CD8-positive, alpha-beta memory T cell (primary cell): ENCODE results near the gene SEMA4D. TPM values are rescaled to one million over a fixed set of nuclear protein-coding genes. Genes with fewer than 3 reads are reported as not detected.
A peak's percentile ranks its signal among the peaks of the same experiment; 100 is the strongest.
"Not testable (repeated sequence)": the region's sequence is repeated elsewhere in the genome, so short reads cannot be mapped to it uniquely, and the experiment has no call there.

Experiments used
- CTCF ChIA-PET: fragments of 350-600 bp; sonication (Branson Sonifier 250); formaldehyde crosslinking; loops from one replicate; lab custom pipeline; 2021; ENCODE audit warnings: antibody characterized with exemption; lab: Charles Lee
- POLR2A ChIA-PET: fragments of 350-600 bp; sonication (Branson Sonifier 250); formaldehyde crosslinking; loops from one replicate; lab custom pipeline; 2021; ENCODE audit warnings: antibody characterized with exemption; lab: Charles Lee
- DNase-seq, 5 donors: peaks; one replicate each; pipeline versions ENCODE4 v3.0.0 to v3.0.0-alpha.2; 2020 to 2022; ENCODE audit warnings: mixed read lengths in 1 of 5
- H3K27ac ChIP-seq: one replicate; pipeline ENCODE4 v1.7.0; 2013; ENCODE audit warnings: low read depth, mild to moderate bottlenecking, low read length, moderate library complexity
- H3K27me3 ChIP-seq: 2 replicates; pipeline ENCODE4 v1.7.0; 2013; ENCODE audit warnings: low read length, mild to moderate bottlenecking; ENCODE audit not compliant: insufficient read depth, poor library complexity, severe bottlenecking
- H3K36me3 ChIP-seq: 2 replicates; pipeline ENCODE4 v1.7.0; 2013; ENCODE audit warnings: mild to moderate bottlenecking, low read length, moderate library complexity; ENCODE audit not compliant: insufficient read depth
- H3K4me1 ChIP-seq: 2 replicates; pipeline ENCODE4 v1.7.0; 2013; ENCODE audit warnings: mild to moderate bottlenecking, low read length, moderate library complexity; ENCODE audit not compliant: insufficient read depth
- H3K4me3 ChIP-seq: 2 replicates; pipeline ENCODE4 v1.7.0; 2013; ENCODE audit warnings: mild to moderate bottlenecking, low read length
- H3K9me3 ChIP-seq: 2 replicates; pipeline ENCODE4 v1.7.0; 2013; ENCODE audit warnings: mild to moderate bottlenecking, low read length
- H3K27ac Mint-ChIP-seq, 8 donors: one replicate each; pipeline ENCODE4 v1.8.0; 2020 to 2021; ENCODE audit warnings: mixed read lengths in 8 of 8, mild to moderate bottlenecking in 6 of 8, inconsistent platforms in 3 of 8, moderate library complexity in 3 of 8
- H3K27me3 Mint-ChIP-seq, 2 donors: one replicate each; pipeline ENCODE4 v1.8.0; 2020 to 2021; ENCODE audit warnings: mixed read lengths in 2 of 2, mild to moderate bottlenecking in 1 of 2, moderate library complexity in 1 of 2
- H3K36me3 Mint-ChIP-seq, 3 donors: one replicate each; pipeline ENCODE4 v1.8.0; 2020 to 2021; ENCODE audit warnings: mixed read lengths in 3 of 3, inconsistent platforms in 1 of 3, mild to moderate bottlenecking in 1 of 3
- H3K4me1 Mint-ChIP-seq, 3 donors: one replicate each; pipeline ENCODE4 v1.8.0; 2020 to 2021; ENCODE audit warnings: mixed read lengths in 3 of 3, inconsistent platforms in 1 of 3, mild to moderate bottlenecking in 1 of 3
- H3K4me3 Mint-ChIP-seq, 7 donors: one replicate each; pipeline ENCODE4 v1.8.0; 2020 to 2021; ENCODE audit warnings: mixed read lengths in 7 of 7, mild to moderate bottlenecking in 6 of 7, moderate library complexity in 4 of 7, inconsistent platforms in 2 of 7
- H3K9me3 Mint-ChIP-seq, 5 donors: one replicate each; pipeline ENCODE4 v1.8.0; 2020 to 2022; ENCODE audit warnings: mixed read lengths in 5 of 5, mild to moderate bottlenecking in 3 of 5, moderate library complexity in 2 of 5, inconsistent platforms in 1 of 5
- polyA plus RNA-seq: library from polyadenylated mRNA; unstranded; fragments of 300-500 nt; fragmentation: Illumina TruSeq; gene quantifications from one replicate; pipeline ENCODE4 v1.2.3, GENCODE V29; 2021
- total RNA-seq, 2 experiments: library from RNA; stranded (reverse); gene quantifications; one replicate each; pipeline ENCODE4 v1.2.3, GENCODE V29; 2021

SEMA4D gene
- total and polyA plus RNA-seq, 3 experiments from 2014 or later: 227 to 243 (median 238) TPM

GRCh38 chr9:89480825-89481537 lies 16.9 kb downstream of the SEMA4D start:
- Mint-ChIP-seq H3K9me3 (peaks cover 0 to 3% (median 0%) of the 10 kb centered on the region in 5 donors), H3K27ac (peak overlapping the region; percentile 82 to 97 (median 92)), H3K4me3 (peak overlapping the region; percentile 79 to 91 (median 88)), H3K27me3 (no peaks in the 10 kb centered on the region), H3K36me3 (peaks cover 10 to 68% (median 28%) of the 10 kb centered on the region in 3 donors), H3K4me1 (peaks cover 89 to 96% (median 95%) of the 10 kb centered on the region in 3 donors)
- H3K36me3 ChIP-seq: peaks cover 12% of the 10 kb centered on the region
- DNase-seq: peak in 2 of 5 donors; percentile 36 to 38
- peaks cover 86% of the 10 kb centered on the region for H3K4me1 ChIP-seq
- POLR2A ChIA-PET: interaction anchor here (0.6 to 1.8 kb wide), 11 partner anchors 9 to 171 kb away, joined by 3 to 16 read pairs (median 4); partner anchors contain the start of gene CKS2
- peaks cover 5% of the 10 kb centered on the region for H3K9me3 ChIP-seq
- CTCF ChIA-PET: interaction anchor here (1.1 to 2.5 kb wide), 9 partner anchors 9 to 71 kb away, joined by 3 to 20 read pairs (median 3); no protein-coding TSS in a partner anchor
- H3K27ac ChIP-seq: peak overlapping the region; percentile 27
- peak overlapping the region; percentile 44 for H3K4me3 ChIP-seq
- no peaks in the 10 kb centered on the region for H3K27me3 ChIP-seq

- peaks cover 17% of the 10 kb centered on the region for H3K36me3 ChIP-seq
- H3K27me3 ChIP-seq, H3K4me3 ChIP-seq, H3K27ac ChIP-seq, H3K9me3 ChIP-seq, H3K9me3 Mint-ChIP-seq, H3K27me3 Mint-ChIP-seq: not testable (repeated sequence)
- ChIA-PET POLR2A (interaction anchor here (0.6 to 2.6 kb wide), 3 partner anchors 9 to 51 kb away, joined by 3 to 16 read pairs (median 14); no protein-coding TSS in a partner anchor), CTCF (interaction anchor here (0.9 to 6.6 kb wide), 8 partner anchors 10 to 69 kb away, joined by 3 to 29 read pairs (median 7); no protein-coding TSS in a partner anchor)
- peaks cover 88% of the 10 kb centered on the region for H3K4me1 ChIP-seq
- Mint-ChIP-seq H3K27ac (peak overlapping the region in 3 of 8 donors; percentile 44 to 96 (median 90)), H3K4me3 (peak overlapping the region in 2 of 7 donors; percentile 8 to 88), H3K4me1 (peaks cover 92 to 97% (median 95%) of the 10 kb centered on the region in 3 donors), H3K36me3 (peaks cover 10 to 70% (median 28%) of the 10 kb centered on the region in 3 donors)
- DNase-seq: peak in 1 of 5 donors; percentile 29
Observed at GRCh38 chr9:89480372-89480771, 17.5 kb downstream of the SEMA4D start.

DNA sequence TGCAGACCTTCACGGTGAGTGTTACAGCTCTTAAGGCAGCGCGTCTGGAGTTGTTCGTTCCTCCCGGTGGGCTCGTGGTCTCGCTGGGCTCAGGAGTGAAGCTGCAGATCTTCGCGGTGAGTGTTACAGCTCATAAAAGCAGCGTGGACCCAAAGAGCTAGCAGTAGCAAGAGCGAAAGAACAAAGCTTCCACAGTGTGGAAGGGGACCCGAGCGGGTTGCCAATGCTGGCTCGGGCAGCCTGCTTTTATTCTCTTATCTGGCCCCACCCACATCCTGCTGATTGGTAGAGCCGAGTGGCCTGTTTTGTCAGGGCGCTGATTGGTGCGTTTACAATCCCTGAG lies 18.3 kb downstream of the SEMA4D start:
- not testable (repeated sequence) for H3K9me3 Mint-ChIP-seq, H3K27me3 Mint-ChIP-seq, H3K27ac ChIP-seq, H3K9me3 ChIP-seq, H3K27me3 ChIP-seq
- Mint-ChIP-seq H3K4me1 (peaks cover 89 to 96% (median 92%) of the 10 kb centered on the region in 3 donors), H3K4me3 (peak overlapping the region; percentile 85 to 98 (median 95)), H3K36me3 (peaks cover 10 to 69% (median 28%) of the 10 kb centered on the region in 3 donors), H3K27ac (peak overlapping the region; percentile 90 to 99 (median 97))
- peaks cover 89% of the 10 kb centered on the region for H3K4me1 ChIP-seq
- peaks cover 17% of the 10 kb centered on the region for H3K36me3 ChIP-seq
- H3K4me3 ChIP-seq: peak overlapping the region; percentile 78
- ChIA-PET POLR2A (interaction anchor here (0.6 to 2.6 kb wide), 3 partner anchors 10 to 50 kb away, joined by 3 to 14 read pairs (median 5); no protein-coding TSS in a partner anchor), CTCF (interaction anchor here (0.9 to 6.6 kb wide), 8 partner anchors 10 to 71 kb away, joined by 3 to 29 read pairs (median 7); no protein-coding TSS in a partner anchor)
- peak in 3 of 5 donors; percentile 45 to 59 (median 49) for DNase-seq

DNA sequence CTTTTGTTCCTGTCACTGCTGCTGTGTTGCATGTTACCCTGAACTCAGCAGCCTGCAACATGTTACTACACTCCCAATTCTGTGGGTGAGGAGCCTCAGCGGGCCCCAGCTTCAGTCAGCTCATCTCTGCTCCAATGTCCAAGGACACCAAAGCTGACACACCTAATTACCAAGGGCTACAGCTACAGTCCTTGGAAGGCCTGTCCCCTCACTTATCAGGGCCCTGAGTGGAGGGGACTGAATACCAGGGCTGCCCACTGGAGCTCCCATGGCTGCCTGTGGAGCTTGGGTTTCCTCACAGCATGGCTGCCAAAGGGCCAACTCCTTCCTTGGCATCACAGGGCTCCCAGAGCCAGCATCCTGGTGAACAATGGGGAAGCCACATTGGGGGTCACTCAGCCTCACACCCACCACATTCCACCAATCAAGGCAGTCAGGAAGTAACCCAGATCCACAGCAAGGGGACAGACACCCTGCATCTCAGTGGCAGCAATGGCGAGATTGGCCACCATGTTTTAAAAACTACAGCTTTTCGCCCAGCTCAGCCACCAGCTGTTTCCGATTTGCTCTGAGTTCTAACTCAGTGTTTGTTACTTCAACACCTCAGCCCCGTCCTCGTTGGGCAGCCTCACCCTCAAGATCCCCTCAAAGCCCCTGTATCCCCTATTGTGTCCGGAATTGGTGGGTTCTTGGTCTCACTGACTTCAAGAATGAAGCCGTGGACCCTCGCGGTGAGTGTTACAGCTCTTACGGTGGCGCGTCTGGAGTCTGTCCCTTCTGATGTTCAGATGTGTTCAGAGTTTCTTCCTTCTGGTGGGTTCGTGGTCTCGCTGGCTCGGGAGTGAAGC lies 18.9 kb downstream of the SEMA4D start:
- peak in 1 of 5 donors; percentile 38 for DNase-seq
- peak overlapping the region; percentile 90 to 99 (median 97) for H3K27ac Mint-ChIP-seq
- H3K36me3 Mint-ChIP-seq: peaks cover 10 to 70% (median 31%) of the 10 kb centered on the region in 3 donors
- peaks cover 5% of the 10 kb centered on the region for H3K9me3 ChIP-seq
- peaks cover 89% of the 10 kb centered on the region for H3K4me1 ChIP-seq
- H3K36me3 ChIP-seq: peaks cover 17% of the 10 kb centered on the region
- peaks cover 89 to 96% (median 92%) of the 10 kb centered on the region in 3 donors for H3K4me1 Mint-ChIP-seq
- H3K27ac ChIP-seq: peak overlapping the region; percentile 49
- H3K27me3 ChIP-seq: no peaks in the 10 kb centered on the region
- ChIA-PET POLR2A (interaction anchor here (0.7 to 2.6 kb wide), 3 partner anchors 9 to 22 kb away, joined by 5 to 14 read pairs (median 7); no protein-coding TSS in a partner anchor), CTCF (interaction anchor here (0.7 to 6.6 kb wide), 11 partner anchors 10 to 70 kb away, joined by 3 to 29 read pairs (median 4); no protein-coding TSS in a partner anchor)
- H3K27me3 Mint-ChIP-seq: no peaks in the 10 kb centered on the region
- peaks cover 0 to 3% (median 0%) of the 10 kb centered on the region in 5 donors for H3K9me3 Mint-ChIP-seq
- H3K4me3 Mint-ChIP-seq: peak overlapping the region; percentile 85 to 98 (median 95)
- peak overlapping the region; percentile 78 for H3K4me3 ChIP-seq

DNA sequence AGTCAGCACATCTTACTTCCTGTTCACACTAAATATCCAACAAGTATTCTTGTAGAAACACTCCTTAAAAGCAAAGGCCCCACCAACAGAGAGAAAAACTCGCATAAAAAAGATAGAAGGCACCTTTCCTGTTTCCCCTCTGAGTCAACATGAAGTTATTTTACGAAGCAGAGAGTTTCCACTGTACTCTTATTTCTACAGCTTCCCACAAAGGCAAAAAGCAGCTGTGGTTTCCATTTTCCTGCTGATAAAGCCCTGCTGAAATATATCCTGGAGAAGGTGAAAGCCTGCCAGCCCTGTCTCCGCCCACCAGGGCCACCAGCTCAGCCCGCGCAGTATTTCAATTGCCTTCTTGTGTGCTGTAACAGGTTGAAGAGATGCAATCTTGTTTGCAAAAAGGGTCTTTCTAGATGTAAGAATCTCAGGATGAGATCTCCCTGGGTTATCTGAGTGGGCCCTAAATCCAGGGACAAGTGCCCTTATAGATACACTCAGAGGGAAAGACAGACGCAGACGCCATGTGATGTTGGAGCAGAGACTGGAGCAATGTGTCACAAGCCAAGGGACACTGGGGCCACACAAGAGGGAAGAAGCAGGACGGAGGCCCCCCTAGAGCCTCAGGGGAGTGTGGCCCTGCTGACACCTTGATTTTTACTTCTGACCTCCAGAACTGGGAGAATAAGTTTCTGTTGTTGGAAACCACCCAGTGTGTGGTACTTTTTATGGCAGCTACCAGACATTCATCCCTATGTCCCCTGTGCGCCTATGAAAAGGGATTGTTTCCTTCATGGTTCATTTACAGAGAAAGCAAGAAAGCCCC lies 19.9 kb downstream of the SEMA4D start:
- H3K9me3 ChIP-seq: peaks cover 5% of the 10 kb centered on the region
- H3K27me3 Mint-ChIP-seq: no peaks in the 10 kb centered on the region
- H3K4me1 ChIP-seq: peaks cover 86% of the 10 kb centered on the region
- H3K4me1 Mint-ChIP-seq: peaks cover 88 to 96% (median 90%) of the 10 kb centered on the region in 3 donors
- peak in 3 of 5 donors; percentile 33 to 72 (median 67) for DNase-seq
- peak overlapping the region; percentile 85 to 98 (median 95) for H3K4me3 Mint-ChIP-seq
- peaks cover 0 to 3% (median 0%) of the 10 kb centered on the region in 5 donors for H3K9me3 Mint-ChIP-seq
- peaks cover 10 to 79% (median 33%) of the 10 kb centered on the region in 3 donors for H3K36me3 Mint-ChIP-seq
- no peaks in the 10 kb centered on the region for H3K27me3 ChIP-seq
- peak overlapping the region; percentile 62 for H3K4me3 ChIP-seq
- H3K27ac ChIP-seq: no peak overlapping the region
- POLR2A ChIA-PET: interaction anchor here (0.6 to 2.6 kb wide), 4 partner anchors 8 to 59 kb away, joined by 3 to 14 read pairs (median 5); no protein-coding TSS in a partner anchor
- peaks cover 17% of the 10 kb centered on the region for H3K36me3 ChIP-seq
- CTCF ChIA-PET: interaction anchor here (0.7 to 6.6 kb wide), 10 partner anchors 9 to 71 kb away, joined by 3 to 29 read pairs (median 4); no protein-coding TSS in a partner anchor
- peak overlapping the region; percentile 90 to 99 (median 96) for H3K27ac Mint-ChIP-seq

DNA sequence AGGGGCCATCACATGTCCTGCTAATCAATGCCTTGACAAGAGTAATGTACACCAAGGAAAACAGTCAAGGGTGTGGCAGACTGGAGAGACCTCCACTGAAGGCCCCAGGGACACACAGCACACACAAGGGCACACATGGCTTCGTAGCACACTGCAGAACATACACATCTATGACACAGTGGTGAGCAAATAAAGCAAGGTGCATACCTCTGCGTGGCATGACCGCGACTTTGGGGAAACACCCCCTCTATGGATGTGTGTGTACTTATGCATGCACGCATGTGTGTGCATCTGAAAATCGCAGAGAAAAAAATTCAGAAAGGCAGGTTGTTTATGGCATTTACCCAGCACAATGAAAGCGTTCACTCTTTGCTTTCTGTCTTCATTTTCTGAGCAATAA lies 20.5 kb downstream of the SEMA4D start:
- no peaks in the 10 kb centered on the region for H3K27me3 Mint-ChIP-seq
- no peak overlapping the region for H3K27ac ChIP-seq
- H3K36me3 ChIP-seq: peaks cover 17% of the 10 kb centered on the region
- peaks cover 5% of the 10 kb centered on the region for H3K9me3 ChIP-seq
- POLR2A ChIA-PET: interaction anchor here (1.0 to 1.7 kb wide), 2 partner anchors 13 to 58 kb away, joined by 4 to 6 read pairs; no protein-coding TSS in a partner anchor
- peaks cover 85% of the 10 kb centered on the region for H3K4me1 ChIP-seq
- CTCF ChIA-PET: interaction anchor here (0.6 to 6.6 kb wide), 6 partner anchors 10 to 72 kb away, joined by 3 to 29 read pairs (median 4); no protein-coding TSS in a partner anchor
- DNase-seq: peak in 2 of 5 donors; percentile 61 to 68
- H3K4me3 Mint-ChIP-seq: peak overlapping the region; percentile 85 to 98 (median 95)
- peaks cover 0 to 3% (median 0%) of the 10 kb centered on the region in 5 donors for H3K9me3 Mint-ChIP-seq
- H3K27me3 ChIP-seq: no peaks in the 10 kb centered on the region
- H3K36me3 Mint-ChIP-seq: peaks cover 13 to 82% (median 35%) of the 10 kb centered on the region in 3 donors
- H3K4me1 Mint-ChIP-seq: peaks cover 88 to 96% (median 90%) of the 10 kb centered on the region in 3 donors
- peak overlapping the region; percentile 62 for H3K4me3 ChIP-seq
- H3K27ac Mint-ChIP-seq: peak overlapping the region; percentile 90 to 99 (median 96)
